ENCODE results near the gene MIB1. TPM values are rescaled to one million over a fixed set of nuclear protein-coding genes. Genes with fewer than 3 reads are reported as not detected.

The MIB1 gene
- total and polyA plus RNA-seq, 2 experiments from 2014 or later, result 10.8 to 56.7 TPM

DNA sequence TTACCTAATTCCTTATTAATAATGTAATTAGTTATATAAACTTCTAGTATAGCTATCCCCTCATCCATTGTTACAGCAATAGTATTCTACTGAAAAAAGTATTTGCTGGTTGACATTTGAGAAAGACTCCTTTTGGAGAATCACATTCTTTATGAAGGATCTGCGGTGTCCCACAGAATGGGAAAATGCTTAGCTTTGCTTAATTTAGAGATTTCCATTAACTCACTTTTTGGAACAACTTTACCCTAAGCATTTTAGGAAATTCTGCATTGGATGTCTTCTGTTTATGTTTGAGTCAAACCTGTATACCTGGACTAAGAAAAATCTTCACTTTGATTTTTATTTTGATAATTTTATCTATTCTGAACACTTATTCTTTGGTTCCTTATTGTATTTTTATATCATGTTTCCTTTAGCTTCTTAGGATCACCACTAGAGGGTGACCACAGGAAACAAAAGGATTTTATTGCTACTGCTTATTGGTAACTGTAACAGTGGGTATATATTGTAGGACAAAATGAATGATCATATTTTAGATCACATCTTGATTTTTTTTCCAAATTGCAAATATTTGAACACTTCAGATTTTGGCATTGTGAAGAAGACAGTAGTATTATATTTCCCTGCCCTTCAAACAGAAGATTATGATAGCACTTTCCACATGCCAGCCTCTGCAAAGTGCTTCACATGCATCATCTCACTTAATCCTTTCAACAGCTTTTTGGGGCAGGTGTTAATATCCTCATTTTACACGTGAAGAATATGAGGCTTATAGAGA is 79.6 kb downstream of the MIB1 start (continued):
- TF ChIP-seq, protein P1, sequence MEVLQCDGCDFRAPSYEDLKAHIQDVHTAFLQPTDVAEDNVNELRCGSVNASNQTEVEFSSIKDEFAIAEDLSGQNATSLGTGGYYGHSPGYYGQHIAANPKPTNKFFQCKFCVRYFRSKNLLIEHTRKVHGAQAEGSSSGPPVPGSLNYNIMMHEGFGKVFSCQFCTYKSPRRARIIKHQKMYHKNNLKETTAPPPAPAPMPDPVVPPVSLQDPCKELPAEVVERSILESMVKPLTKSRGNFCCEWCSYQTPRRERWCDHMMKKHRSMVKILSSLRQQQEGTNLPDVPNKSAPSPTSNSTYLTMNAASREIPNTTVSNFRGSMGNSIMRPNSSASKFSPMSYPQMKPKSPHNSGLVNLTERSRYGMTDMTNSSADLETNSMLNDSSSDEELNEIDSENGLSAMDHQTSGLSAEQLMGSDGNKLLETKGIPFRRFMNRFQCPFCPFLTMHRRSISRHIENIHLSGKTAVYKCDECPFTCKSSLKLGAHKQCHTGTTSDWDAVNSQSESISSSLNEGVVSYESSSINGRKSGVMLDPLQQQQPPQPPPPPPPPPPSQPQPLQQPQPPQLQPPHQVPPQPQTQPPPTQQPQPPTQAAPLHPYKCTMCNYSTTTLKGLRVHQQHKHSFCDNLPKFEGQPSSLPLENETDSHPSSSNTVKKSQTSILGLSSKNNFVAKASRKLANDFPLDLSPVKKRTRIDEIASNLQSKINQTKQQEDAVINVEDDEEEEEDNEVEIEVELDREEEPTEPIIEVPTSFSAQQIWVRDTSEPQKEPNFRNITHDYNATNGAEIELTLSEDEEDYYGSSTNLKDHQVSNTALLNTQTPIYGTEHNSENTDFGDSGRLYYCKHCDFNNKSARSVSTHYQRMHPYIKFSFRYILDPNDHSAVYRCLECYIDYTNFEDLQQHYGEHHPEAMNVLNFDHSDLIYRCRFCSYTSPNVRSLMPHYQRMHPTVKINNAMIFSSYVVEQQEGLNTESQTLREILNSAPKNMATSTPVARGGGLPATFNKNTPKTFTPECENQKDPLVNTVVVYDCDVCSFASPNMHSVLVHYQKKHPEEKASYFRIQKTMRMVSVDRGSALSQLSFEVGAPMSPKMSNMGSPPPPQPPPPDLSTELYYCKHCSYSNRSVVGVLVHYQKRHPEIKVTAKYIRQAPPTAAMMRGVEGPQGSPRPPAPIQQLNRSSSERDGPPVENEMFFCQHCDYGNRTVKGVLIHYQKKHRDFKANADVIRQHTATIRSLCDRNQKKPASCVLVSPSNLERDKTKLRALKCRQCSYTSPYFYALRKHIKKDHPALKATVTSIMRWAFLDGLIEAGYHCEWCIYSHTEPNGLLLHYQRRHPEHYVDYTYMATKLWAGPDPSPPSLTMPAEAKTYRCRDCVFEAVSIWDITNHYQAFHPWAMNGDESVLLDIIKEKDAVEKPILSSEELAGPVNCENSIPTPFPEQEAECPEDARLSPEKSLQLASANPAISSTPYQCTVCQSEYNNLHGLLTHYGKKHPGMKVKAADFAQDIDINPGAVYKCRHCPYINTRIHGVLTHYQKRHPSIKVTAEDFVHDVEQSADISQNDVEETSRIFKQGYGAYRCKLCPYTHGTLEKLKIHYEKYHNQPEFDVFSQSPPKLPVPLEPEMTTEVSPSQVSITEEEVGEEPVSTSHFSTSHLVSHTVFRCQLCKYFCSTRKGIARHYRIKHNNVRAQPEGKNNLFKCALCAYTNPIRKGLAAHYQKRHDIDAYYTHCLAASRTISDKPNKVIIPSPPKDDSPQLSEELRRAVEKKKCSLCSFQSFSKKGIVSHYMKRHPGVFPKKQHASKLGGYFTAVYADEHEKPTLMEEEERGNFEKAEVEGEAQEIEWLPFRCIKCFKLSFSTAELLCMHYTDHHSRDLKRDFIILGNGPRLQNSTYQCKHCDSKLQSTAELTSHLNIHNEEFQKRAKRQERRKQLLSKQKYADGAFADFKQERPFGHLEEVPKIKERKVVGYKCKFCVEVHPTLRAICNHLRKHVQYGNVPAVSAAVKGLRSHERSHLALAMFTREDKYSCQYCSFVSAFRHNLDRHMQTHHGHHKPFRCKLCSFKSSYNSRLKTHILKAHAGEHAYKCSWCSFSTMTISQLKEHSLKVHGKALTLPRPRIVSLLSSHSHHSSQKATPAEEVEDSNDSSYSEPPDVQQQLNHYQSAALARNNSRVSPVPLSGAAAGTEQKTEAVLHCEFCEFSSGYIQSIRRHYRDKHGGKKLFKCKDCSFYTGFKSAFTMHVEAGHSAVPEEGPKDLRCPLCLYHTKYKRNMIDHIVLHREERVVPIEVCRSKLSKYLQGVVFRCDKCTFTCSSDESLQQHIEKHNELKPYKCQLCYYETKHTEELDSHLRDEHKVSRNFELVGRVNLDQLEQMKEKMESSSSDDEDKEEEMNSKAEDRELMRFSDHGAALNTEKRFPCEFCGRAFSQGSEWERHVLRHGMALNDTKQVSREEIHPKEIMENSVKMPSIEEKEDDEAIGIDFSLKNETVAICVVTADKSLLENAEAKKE (CRISPR knock-in tag; IDR thresholded peaks at IDR 0.05), result no peak
- no peak for TF ChIP-seq NANOG (IDR thresholded peaks at IDR 0.05; ENCODE audit: borderline replicate concordance)

DNA sequence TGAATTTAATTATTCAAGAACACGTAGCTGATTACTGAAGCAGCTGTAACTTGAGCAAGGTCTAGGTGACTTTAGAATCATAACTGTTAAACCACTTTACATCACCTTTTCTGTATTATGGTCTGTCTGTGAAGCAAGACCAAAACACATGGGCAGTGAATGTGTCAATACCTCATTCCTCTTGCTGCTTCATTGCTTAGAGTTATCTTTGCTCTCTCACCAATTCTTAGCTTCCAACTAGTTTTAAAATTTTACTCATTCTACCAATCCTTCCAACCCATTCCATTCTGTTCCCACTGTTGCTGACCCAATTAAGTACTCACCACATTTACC is 80.2 kb downstream of the MIB1 start:
- DNase-seq (ENCODE audit: low spot score), result no peak
- H3K27me3 Mint-ChIP-seq (ENCODE audit: insufficient read depth, low read depth, poor library complexity), result peaks cover 1% of the 10 kb centered on the region
- TF ChIP-seq CREB1 (CRISPR knock-in tag; IDR thresholded peaks at IDR 0.05; ENCODE audit: low read depth), result no peak
- TF ChIP-seq ZNF331 (CRISPR knock-in tag; IDR thresholded peaks at IDR 0.05; ENCODE audit: low read depth), result no peak
- no peak for TF ChIP-seq EZH2 (IDR thresholded peaks at IDR 0.05; ENCODE audit: low read depth, unreplicated experiment)
- TF ChIP-seq JUNB (IDR thresholded peaks at IDR 0.05; ENCODE audit: unreplicated experiment), result no peak
- TF ChIP-seq, protein P2, sequence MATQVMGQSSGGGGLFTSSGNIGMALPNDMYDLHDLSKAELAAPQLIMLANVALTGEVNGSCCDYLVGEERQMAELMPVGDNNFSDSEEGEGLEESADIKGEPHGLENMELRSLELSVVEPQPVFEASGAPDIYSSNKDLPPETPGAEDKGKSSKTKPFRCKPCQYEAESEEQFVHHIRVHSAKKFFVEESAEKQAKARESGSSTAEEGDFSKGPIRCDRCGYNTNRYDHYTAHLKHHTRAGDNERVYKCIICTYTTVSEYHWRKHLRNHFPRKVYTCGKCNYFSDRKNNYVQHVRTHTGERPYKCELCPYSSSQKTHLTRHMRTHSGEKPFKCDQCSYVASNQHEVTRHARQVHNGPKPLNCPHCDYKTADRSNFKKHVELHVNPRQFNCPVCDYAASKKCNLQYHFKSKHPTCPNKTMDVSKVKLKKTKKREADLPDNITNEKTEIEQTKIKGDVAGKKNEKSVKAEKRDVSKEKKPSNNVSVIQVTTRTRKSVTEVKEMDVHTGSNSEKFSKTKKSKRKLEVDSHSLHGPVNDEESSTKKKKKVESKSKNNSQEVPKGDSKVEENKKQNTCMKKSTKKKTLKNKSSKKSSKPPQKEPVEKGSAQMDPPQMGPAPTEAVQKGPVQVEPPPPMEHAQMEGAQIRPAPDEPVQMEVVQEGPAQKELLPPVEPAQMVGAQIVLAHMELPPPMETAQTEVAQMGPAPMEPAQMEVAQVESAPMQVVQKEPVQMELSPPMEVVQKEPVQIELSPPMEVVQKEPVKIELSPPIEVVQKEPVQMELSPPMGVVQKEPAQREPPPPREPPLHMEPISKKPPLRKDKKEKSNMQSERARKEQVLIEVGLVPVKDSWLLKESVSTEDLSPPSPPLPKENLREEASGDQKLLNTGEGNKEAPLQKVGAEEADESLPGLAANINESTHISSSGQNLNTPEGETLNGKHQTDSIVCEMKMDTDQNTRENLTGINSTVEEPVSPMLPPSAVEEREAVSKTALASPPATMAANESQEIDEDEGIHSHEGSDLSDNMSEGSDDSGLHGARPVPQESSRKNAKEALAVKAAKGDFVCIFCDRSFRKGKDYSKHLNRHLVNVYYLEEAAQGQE (IDR thresholded peaks at IDR 0.05; ENCODE audit: unreplicated experiment), result no peak
- TF ChIP-seq NANOG (IDR thresholded peaks at IDR 0.05; ENCODE audit: borderline replicate concordance), result no peak

More for the DNA sequence above, 80.2 kb downstream of the MIB1 start:
- Mint-ChIP-seq H3K27ac (no peak overlapping the region), H3K9me3 (no peaks in the 10 kb centered on the region), H3K4me1 (peaks cover 3% of the 10 kb centered on the region; the same call in 2 of the 3 replicates), H3K36me3 (ENCODE audit: low read depth) (peaks cover 33% of the 10 kb centered on the region), H3K4me3 (no peak overlapping the region)
- H3F3A ChIP-seq (replicated peaks; ENCODE audit: low read depth), result no peaks in the 10 kb centered on the region
- H3K27me3 ChIP-seq (ENCODE audit: insufficient read depth), result no peaks in the 10 kb centered on the region
- H4K20me1 ChIP-seq (replicated peaks; ENCODE audit: insufficient read depth), result no peaks in the 10 kb centered on the region
- H3K4me3 ChIP-seq, result no peak overlapping the region
- H3K36me3 ChIP-seq (ENCODE audit: insufficient read depth), result no peaks in the 10 kb centered on the region; the same call in 1 of the 2 replicates
- no peak for ATAC-seq
- H2AFZ ChIP-seq, result no peak overlapping the region
- no peak overlapping the region for H3K4me2 ChIP-seq
- no peaks in the 10 kb centered on the region for H3K9me2 ChIP-seq (ENCODE audit: insufficient read depth)
- H3K4me1 ChIP-seq (ENCODE audit: insufficient read depth), result peaks cover 8% of the 10 kb centered on the region
- no peaks in the 10 kb centered on the region for H3K79me2 ChIP-seq (replicated peaks; ENCODE audit: insufficient read depth)
- H3K27ac ChIP-seq (ENCODE audit: low read depth), result no peak overlapping the region

Measured in GM23338 (cell line).